Middle frontal gyrus (tissue), 1 donor: ENCODE measurements around the gene IFNL1.
"Not testable (repeated sequence)": the region's sequence is repeated elsewhere in the genome, so short reads cannot be mapped to it uniquely, and the experiment has no call there.

Source experiments
- DNase-seq: peaks from one replicate; pipeline ENCODE4 v3.0.0-alpha.2; 2015; ENCODE audit warnings: low spot score; ENCODE audit errors: extremely low spot score

IFNL1 gene

DNA sequence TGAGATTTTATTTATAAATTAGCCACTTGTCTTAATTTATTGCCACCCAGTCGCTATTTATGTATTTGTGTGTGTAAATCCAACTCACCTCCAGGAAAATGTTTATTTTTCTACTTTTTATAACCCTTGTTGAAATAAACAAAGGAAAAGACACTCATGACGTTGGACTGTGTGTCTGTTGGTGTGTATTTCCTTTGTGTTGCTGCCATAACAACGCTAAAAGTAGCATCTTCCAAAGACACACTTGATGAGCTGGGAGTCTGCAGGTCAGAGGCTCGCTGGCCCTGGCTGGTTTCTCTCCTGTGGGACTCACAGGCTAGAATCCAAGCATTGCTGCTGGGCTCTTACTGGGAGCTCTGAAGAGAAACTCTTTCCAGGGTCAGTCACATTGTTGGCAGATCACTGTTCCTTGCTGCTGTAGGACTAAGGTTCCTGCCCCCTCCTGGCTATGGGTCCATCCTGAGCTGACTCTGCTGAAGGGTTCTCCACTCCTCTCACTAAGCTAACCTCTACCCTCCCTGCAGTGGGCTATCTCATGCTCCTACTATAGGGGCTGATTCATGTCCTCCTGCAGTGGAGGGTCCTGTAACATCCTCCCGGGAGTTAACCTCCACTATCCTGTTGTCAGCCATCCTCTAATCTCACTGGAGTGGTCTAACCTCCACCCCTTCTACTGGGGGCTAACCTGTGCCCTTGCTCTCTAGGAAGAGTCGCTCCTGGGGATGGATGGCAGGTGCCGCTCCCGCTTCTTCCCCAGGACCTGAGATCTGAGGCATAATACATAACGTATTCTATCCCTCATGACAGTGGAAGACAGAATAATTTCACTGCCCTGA is 26.0 kb upstream of the IFNL1 start:
- no peak for DNase-seq

- not testable (repeated sequence) for DNase-seq
These were observed 22.3 kb upstream of the IFNL1 start for GRCh38 chr19:39273859-39274258.

- no peak for DNase-seq
These were observed 20.6 kb upstream of the IFNL1 start for GRCh38 chr19:39275578-39275977.

DNA sequence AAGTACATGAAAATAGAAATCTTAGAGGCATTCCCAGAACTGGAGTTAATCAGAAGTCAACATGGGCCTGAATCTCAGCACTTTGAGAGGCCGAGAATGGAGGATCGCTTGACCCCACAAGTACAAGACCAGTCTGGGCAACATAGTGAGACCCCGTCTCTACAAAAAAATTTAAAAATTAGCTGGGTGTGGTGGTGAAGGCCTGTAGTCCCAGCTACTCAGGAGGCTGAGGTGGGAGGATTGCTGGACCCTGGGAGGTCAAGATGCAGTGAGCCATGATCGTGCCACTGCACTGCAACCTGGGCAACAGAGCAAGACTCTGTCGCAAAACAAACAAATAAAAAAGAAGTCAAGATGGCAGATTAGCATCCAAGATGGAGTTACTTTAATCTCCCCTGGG is 19.5 kb upstream of the IFNL1 start:
- DNase-seq, result no peak

DNA sequence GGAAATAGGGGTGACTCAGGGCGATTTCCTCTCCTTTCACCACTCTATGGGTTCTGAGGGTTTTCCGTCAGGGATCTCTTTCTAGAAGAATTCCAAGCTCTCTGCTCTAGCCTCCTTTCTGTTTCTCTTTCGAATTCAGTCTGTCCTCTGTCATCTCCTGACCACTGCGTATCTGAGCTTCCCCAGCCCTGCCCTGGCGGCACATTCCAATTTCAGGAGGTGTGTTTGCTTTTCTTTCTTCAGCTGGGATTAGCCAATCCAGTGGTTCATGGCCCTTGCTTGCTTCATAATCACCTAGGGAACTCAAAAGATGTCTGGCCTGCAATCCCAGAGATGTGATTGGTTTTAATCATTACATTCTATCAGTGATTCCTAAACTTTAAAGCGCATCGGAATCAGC is 18.6 kb upstream of the IFNL1 start:
- DNase-seq, result no peak

DNA sequence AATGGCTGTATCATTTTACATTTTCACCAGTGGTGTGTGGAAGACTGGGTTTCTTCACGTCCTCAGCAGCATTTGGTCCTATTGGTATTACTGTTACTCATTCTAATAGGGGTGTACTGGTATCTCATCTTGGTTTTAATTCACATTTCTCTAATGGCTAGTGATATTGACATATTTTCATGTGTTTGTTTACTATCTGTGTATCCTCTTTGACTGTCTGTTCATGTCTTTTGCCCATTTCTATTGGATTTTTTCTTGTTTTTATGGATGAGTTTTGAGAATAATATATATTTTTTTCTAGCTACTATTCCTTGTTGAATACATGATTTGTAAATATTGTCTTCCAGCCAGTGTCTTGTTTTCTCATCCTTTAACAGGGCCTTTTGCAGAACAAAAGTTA is 14.2 kb upstream of the IFNL1 start:
- DNase-seq, result no peak

GRCh38 chr19:39284032-39284431 is 12.2 kb upstream of the IFNL1 start:
- no peak for DNase-seq

DNA sequence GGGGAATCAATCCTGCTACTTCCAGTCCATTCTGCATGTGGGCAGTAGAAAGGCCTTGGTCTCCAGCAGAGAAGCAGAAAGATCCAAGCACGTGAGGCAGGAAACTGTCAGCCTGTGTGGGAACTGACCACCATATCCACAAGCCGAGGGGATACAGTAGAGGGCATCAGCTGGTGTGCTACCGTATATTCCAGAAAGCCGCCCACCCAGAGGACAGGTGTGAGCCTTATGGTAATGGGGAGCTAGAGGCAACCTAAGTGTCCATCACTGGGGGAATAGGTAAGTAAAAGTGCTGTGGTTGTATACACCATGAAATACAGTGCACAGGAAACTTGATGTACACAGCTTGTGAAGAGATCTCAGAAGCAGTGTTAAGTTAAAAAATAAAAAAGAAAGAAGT is 2.8 kb upstream of the IFNL1 start:
- DNase-seq, result no peak

DNA sequence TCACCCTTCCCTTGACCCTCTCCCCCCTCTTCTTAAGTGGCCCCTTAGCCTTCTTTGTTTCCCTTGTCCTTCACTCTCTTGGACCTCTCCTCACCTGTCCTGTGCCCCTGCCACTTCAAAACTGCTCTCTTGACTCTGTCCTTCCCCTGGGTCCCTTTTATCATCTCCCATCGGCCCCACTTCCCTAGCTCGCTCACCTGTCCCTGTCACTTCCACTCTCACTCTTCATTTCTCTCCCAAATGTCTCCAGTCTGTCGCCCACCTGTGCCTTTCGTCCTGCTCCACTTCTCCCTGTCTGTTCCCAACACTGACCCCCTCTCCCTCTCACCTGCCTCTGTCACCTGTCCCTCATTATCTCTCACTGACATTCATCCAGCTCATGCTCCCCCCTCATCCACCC is 699 bp downstream of the IFNL1 start:
- no peak for DNase-seq

DNA sequence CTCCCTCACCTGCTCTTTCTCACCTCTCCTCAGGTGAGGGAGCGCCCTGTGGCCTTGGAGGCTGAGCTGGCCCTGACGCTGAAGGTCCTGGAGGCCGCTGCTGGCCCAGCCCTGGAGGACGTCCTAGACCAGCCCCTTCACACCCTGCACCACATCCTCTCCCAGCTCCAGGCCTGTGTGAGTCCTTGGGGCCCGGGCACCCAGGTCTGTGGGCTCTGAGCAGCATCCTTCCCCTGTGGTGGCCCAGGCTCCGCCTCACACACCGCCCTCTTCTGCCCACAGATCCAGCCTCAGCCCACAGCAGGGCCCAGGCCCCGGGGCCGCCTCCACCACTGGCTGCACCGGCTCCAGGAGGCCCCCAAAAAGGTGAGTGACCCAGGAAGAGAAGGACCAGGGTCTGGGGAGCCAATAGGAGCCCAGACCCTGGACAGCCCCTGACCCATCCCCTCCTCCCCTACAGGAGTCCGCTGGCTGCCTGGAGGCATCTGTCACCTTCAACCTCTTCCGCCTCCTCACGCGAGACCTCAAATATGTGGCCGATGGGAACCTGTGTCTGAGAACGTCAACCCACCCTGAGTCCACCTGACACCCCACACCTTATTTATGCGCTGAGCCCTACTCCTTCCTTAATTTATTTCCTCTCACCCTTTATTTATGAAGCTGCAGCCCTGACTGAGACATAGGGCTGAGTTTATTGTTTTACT is 1.9 kb downstream of the IFNL1 start:
- DNase-seq, result no peak

DNA sequence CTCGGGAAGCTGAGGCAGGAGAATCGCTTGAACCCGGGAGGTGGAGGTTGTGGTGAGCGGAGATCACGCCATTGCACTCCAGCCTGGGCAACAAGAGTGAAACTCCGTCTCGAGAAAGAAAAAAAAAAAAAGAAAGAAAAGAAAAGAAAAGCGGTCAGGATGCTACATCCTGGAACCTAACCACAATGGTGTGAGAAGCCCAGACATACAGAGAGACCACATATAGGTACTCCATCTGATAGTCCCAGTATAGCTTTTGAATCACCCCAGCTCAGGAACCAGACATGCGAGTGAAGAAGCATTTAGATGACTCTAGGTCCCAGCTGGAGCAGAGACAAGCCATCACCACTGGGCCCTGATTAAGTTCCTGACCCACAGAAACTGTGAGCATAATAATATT is 3.2 kb downstream of the IFNL1 start:
- DNase-seq, result no peak

DNA sequence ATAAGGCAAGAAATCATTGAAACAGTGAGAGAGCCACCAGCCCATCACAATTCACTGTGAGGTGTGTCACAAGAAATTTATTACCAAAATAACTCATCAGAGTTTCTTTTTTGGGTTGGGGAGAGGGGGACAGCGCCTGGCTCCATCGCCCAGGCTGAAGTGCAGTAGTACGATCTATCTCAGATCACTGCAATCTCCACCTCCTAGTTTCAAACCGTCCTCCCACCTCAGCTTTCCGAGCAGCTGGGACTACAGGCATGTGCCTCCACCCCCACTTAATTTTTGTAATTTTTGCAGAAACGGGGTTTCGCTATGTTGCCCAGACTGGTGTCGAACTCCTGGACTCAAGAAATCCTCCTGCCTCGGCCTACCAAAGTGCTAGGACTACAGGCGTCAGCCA is 3.6 kb downstream of the IFNL1 start:
- no peak for DNase-seq

- no peak for DNase-seq
These were observed 4.8 kb downstream of the IFNL1 start for GRCh38 chr19:39301021-39301420.

GRCh38 chr19:39301562-39301961 is 5.4 kb downstream of the IFNL1 start:
- DNase-seq, result no peak

- DNase-seq, result no peak
These were observed 7.4 kb downstream of the IFNL1 start for GRCh38 chr19:39303373-39304184.

GRCh38 chr19:39304185-39304513 is 7.9 kb downstream of the IFNL1 start:
- DNase-seq, result no peak

DNA sequence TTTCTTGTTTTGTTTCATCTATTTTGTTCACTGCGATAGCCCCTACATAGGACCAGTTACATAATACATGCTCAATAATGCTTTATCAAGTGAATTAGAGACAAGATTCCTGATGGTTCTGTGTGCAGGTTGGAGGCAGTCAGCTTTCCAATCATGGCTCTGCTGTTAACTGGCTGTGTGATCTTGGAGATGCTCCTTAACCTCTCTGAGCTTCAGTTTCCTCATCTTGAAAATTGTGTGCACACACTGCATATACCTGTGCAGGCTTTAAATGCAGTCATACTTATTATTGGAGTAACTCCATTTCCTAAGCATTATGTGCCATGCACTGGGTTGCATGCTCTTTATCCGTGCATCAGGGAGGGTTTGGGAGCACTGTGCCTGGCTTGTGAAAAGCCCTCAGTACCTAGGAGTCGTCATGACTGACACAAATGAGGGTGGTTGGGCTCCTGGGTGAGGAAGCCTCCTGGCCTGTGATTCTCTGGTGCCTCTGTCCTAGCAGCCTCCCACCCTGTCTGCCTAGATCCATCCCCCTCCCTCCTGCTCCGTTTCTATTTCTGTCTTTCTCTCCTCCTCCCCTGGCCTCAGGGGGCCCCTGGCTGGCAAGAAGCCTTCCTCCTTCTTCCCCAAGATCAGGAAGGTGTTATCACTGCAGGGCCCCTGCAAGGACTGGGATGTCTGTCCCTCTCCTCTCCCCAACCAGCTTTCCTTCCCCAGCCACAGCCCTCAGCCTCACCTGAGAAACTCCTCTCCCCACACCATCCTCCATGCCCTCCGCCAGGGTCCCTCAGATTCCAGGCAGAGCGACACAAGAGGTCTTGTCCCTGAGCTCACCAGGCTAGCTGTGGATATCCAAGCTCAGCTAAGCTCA is 8.7 kb downstream of the IFNL1 start:
- DNase-seq, result no peak

DNA sequence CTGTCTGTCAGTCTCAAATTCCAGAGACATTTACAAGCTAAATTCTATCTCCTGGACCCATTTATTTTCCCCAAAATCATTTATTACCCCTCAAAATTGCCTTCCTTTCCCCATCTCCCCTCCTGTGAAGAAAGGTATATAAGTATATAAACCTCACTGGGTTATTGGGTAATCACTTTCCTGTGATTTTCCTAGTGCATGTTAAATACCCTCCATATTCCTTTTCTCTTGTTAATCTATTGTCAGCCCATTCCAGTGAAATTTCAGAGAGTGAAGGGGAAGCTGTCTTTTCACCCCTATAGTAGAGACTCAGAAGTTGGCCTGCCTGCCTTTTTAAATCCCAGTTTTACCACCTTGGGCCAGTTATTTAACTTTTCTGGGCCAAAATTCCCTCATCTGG is 9.9 kb downstream of the IFNL1 start:
- DNase-seq, result no peak

- no peak for DNase-seq
These were observed 11.0 kb downstream of the IFNL1 start for GRCh38 chr19:39307046-39307821.

GRCh38 chr19:39307822-39308530 is 11.8 kb downstream of the IFNL1 start:
- no peak for DNase-seq
